Lung (tissue), 16 donors: ENCODE results near the gene MYRIP. TPM values are rescaled to one million over a fixed set of nuclear protein-coding genes. Genes with fewer than 3 reads are reported as not detected.

Source experiments
- ATAC-seq: fragments of 200-7000 bp; cut with Tn5 transposase; one replicate; pipeline ENCODE4 v1.9.1; 2020; ENCODE audit warnings: moderate number of reproducible peaks; ENCODE audit not compliant: insufficient read depth, low FRiP score
- DNase-seq, 3 donors: peaks; one replicate each; pipeline ENCODE4 v3.0.0-alpha.2; 2013 to 2017
- H3K27ac ChIP-seq, 2 donors: one replicate each; pipeline ENCODE4 v1.5.1; 2013; ENCODE audit warnings: mild to moderate bottlenecking in 2 of 2, moderate library complexity in 2 of 2, control low read depth in 1 of 2, inconsistent platforms in 1 of 2, low read depth in 1 of 2, low read length in 1 of 2
- H3K27me3 ChIP-seq, 3 donors: one replicate each; pipeline ENCODE4 v1.5.1; 2013; ENCODE audit warnings: low read length in 2 of 3; ENCODE audit not compliant: control insufficient read depth in 3 of 3, insufficient read depth in 3 of 3
- H3K36me3 ChIP-seq, 4 donors: one replicate each; pipeline ENCODE4 v1.5.1; 2013; ENCODE audit warnings: low read length in 4 of 4, mild to moderate bottlenecking in 1 of 4, moderate library complexity in 1 of 4; ENCODE audit not compliant: control insufficient read depth in 4 of 4, insufficient read depth in 4 of 4
- H3K4me1 ChIP-seq, 5 donors: one replicate each; pipeline ENCODE4 v1.5.1; 2013; ENCODE audit warnings: low read length in 5 of 5, mild to moderate bottlenecking in 2 of 5, moderate library complexity in 1 of 5; ENCODE audit not compliant: control insufficient read depth in 5 of 5, insufficient read depth in 5 of 5
- H3K4me3 ChIP-seq: one replicate; pipeline ENCODE4 v1.5.1; 2013; ENCODE audit warnings: mild to moderate bottlenecking, control low read depth, moderate library complexity
- H3K9ac ChIP-seq, 2 donors: one replicate each; pipeline ENCODE4 v1.5.1; 2013; ENCODE audit warnings: low read length in 2 of 2, control low read depth in 1 of 2; ENCODE audit not compliant: insufficient read depth in 1 of 2
- H3K9me3 ChIP-seq, 4 donors: one replicate each; pipeline ENCODE4 v1.5.1; 2013; ENCODE audit warnings: low read length in 3 of 4, mild to moderate bottlenecking in 1 of 4, moderate library complexity in 1 of 4; ENCODE audit not compliant: control insufficient read depth in 4 of 4, insufficient read depth in 3 of 4
- WGBS, 2 donors: extraction: QIAGEN DNeasy Blood & Tissue Kit; methylation state at CpG; one replicate each; pipeline ENCODE4 v1.1.7; 2013; 5-methylcytosine and 5-hydroxymethylcytosine counted together
- long read RNA-seq, 5 donors: transcript quantifications; one replicate each; lab custom pipeline, GENCODE V29; 2026
- polyA plus RNA-seq, 2 donors: library from polyadenylated mRNA; stranded (reverse); fragments of 200-250 nt; gene quantifications; one replicate each; pipeline ENCODE4 v1.2.1, GENCODE V29; 2013
- total RNA-seq, 2 donors: library from RNA; depleted of rRNA in 1 of 2; stranded (reverse); fragments of >200 nt in 1 of 2; gene quantifications; one replicate each; pipeline ENCODE4 v1.2.1, GENCODE V29; 2014 to 2021
- TF ChIP-seq, protein P1 (sequence below): IDR thresholded peaks from 2 replicates; pipeline ENCODE4 v1.5.1; 2012; ENCODE audit warnings: mild to moderate bottlenecking; ENCODE audit errors: control extremely low read depth, extremely low read depth
- donor health status: control.
- donor health status: control.
- donor health status: Bipolar disorder and iron deficiency.
- donor health status: healthy.
- donor health status: DM: yes; HTN: yes; CAD: no.

The MYRIP gene
- total RNA-seq = 1 to 10 TPM in 1 of 2 donors, under 1 TPM in 1; 0.71 to 2.5 TPM
- polyA plus RNA-seq = under 1 TPM; 0.30 to 0.83 TPM
- long read RNA-seq, donor 1 = 0 reads
- long read RNA-seq, donor 2 = 0 reads
- long read RNA-seq, donor 3 = 0 reads
- long read RNA-seq, donor 4 = 0 reads
- long read RNA-seq, donor 5 = 0 reads

DNA sequence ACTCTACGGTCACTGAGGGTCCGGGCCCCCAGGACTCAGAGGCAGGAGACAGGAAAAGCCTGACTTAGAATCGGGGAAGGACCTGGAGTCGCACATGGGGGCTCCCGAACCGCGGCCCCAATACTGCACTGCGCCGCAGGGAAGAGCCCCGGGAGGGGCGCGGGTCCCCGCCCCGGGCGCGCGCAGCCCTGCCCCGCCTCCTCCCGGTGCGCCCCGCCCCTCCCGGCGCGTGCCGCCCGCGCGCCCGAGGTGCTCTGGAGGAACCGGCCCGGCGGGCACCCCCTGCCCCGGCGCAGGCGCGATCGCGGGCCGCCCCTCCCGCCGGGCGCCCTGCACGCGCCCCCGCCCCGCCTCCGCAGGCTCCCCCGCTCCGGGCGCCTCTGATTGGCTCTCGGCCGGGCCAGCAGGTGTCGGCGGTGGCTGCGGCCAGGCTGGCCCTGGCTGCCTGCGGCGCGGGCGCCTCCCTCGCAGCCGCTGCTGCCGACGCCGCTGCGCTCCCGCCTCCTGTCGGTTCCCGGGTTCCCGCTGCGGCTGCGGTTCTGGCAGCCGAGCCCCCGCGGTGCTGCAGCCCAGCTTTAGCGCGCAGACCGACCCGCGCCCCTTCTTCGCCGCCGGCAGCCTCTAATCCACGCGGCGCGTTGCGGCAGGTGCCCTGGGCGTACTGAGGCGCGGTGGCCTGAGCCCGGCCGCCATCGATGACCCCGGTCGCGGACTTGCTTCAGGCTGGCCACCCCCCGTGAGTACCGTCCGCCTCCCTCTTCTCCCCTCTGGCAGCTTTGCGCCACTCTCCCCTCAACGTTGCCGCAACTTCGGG, at the start of gene MYRIP:
Gene MYRIP, plus strand, starts transcription at position 429 of the 814 bp plus-strand sequence. CDS start 91,208 bp downstream, outside the sequence.
- peaks cover 0 to 77% (median 45%) of the 10 kb centered on the region in 3 donors for H3K27me3 ChIP-seq
- TF ChIP-seq, protein P1, sequence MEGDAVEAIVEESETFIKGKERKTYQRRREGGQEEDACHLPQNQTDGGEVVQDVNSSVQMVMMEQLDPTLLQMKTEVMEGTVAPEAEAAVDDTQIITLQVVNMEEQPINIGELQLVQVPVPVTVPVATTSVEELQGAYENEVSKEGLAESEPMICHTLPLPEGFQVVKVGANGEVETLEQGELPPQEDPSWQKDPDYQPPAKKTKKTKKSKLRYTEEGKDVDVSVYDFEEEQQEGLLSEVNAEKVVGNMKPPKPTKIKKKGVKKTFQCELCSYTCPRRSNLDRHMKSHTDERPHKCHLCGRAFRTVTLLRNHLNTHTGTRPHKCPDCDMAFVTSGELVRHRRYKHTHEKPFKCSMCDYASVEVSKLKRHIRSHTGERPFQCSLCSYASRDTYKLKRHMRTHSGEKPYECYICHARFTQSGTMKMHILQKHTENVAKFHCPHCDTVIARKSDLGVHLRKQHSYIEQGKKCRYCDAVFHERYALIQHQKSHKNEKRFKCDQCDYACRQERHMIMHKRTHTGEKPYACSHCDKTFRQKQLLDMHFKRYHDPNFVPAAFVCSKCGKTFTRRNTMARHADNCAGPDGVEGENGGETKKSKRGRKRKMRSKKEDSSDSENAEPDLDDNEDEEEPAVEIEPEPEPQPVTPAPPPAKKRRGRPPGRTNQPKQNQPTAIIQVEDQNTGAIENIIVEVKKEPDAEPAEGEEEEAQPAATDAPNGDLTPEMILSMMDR = no peak

DNA sequence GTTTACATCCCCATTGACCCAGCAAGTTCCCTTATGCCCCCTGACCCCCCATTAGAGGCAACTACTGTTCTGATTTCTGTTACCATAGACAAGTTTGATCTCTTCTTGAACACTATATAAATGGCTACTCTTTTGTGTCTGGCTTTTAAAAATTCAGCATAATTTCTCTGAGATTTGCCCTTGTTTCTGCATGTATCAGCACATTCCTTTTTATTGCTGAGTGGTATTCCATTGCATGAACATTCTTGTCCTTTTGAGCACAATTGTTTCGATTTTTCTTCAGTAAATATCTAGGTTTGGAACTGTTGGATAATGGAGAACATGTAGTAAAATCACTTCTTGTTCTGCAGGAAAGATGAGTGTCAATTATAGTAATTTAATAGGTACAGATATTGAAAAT, 49.1 kb upstream of the MYRIP start:
- DNase-seq = no peak
- Histone ChIP-seq H3K9me3 (no peaks in the 10 kb centered on the region), H3K9ac (no peak overlapping the region), H3K4me3 (no peak overlapping the region), H3K27ac (no peak overlapping the region), H3K36me3 (no peaks in the 10 kb centered on the region), H3K4me1 (peaks cover 0 to 2% (median 0%) of the 10 kb centered on the region in 5 donors), H3K27me3 (no peaks in the 10 kb centered on the region)
- WGBS, 2 donors = 84 to 90% methylated on average over 1 of the region's 1 CpG
- TF ChIP-seq, protein P1 = no peak
- ATAC-seq = no peak

More for the DNA sequence above, at the start of gene MYRIP:
- DNase-seq (peak; percentile 37 to 68 (median 60)), ATAC-seq (peak; percentile 82)
- no peaks in the 10 kb centered on the region for H3K36me3 ChIP-seq
- peaks cover 0 to 4% (median 0%) of the 10 kb centered on the region in 4 donors for H3K9me3 ChIP-seq
- no peak within 1 kb of the TSS for H3K27ac ChIP-seq
- 0 to 1% methylated on average over 75 to 103 of the region's 103 CpGs for WGBS, 2 donors
- peaks cover 0 to 12% (median 8%) of the 10 kb centered on the region in 5 donors for H3K4me1 ChIP-seq
- peak within 1 kb of the TSS; percentile 54 for H3K4me3 ChIP-seq
- H3K9ac ChIP-seq = no peak within 1 kb of the TSS

DNA sequence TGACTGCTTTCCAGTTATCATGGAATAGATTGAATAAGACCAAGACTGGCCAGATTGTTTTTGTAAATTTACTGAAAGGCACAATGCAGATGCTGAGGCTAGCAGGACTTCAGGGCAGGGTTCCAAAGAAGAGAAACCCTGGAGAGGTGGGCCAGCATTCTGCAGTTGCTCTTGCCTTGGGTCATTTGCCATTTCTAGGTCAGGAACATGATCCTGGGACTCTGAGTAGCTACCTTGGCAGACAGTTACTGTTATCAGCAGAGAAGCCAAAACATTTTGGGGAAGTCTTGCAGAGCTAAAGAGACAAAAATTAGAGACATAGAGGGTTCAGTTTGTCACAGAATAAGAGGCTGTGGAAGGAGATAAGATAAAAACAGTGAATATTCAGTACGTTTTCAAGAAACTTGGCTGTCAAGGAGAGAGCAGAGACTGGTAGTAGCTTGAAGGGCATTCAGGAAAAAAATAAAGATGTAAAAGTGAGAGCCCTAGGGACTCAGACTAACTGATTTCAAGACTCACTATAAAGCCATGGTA, 46.8 kb upstream of the MYRIP start:
- Histone ChIP-seq H3K9me3 (peaks cover 0 to 3% (median 0%) of the 10 kb centered on the region in 4 donors), H3K36me3 (no peaks in the 10 kb centered on the region), H3K4me1 (peaks cover 0 to 2% (median 0%) of the 10 kb centered on the region in 5 donors), H3K9ac (no peak overlapping the region), H3K27ac (no peak overlapping the region), H3K27me3 (no peaks in the 10 kb centered on the region), H3K4me3 (no peak overlapping the region)
- WGBS, 2 donors = 44 to 72% methylated on average over 1 of the region's 1 CpG
- TF ChIP-seq, protein P1 = no peak
- ATAC-seq (no peak), DNase-seq (no peak)
